DMS53 treated with DMSO at 0.1 percent for 48 hours (cell line): ENCODE results near the gene STAT4.

Experiments
- DNase-seq: peaks from one replicate; lab custom pipeline; 2025; ENCODE audit not compliant: unreplicated experiment; lab: John Stamatoyannopoulos, UW

STAT4 gene

DNA sequence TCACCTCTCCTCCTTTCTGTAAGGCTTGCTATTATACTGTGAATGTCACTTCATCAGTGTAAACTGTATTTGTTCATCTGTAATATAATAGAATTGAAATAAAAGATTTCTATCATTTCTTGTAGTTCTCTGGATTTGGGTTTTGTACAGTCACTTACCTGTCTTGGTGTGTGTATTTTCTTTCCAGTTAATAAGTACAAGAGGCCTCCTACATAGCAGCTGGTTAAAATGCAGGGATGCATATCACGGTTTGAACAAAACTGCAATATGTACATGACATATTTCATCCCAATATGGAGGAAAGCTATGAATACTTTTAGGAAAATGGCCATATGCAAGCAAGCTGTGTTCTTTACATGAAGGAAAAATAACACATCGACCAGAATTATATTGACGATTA is 131.4 kb downstream of the STAT4 start:
- DNase-seq = no peak

DNA sequence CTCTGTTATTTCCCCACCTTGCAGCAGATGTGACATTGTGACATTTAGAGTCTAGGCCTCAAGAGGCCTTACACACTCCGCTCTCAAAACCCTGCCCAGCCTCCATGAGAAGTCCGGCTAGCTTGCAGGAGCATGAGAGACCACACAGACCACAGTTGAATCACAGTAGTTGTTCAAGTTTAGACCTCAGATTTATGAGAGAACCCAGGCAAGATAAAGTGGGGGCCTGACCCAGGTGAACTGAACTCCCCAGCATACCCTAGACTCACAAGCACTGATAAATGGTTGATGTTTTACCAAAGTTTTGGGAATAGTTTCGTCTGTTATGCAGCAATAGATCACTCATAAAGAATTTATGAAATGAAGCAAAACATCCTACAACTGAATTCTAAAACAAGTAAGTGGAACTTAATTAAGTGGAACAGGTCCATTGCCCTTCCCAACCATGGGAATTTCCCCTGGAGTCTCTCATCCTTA is 132.1 kb downstream of the STAT4 start:
- DNase-seq = no peak

DNA sequence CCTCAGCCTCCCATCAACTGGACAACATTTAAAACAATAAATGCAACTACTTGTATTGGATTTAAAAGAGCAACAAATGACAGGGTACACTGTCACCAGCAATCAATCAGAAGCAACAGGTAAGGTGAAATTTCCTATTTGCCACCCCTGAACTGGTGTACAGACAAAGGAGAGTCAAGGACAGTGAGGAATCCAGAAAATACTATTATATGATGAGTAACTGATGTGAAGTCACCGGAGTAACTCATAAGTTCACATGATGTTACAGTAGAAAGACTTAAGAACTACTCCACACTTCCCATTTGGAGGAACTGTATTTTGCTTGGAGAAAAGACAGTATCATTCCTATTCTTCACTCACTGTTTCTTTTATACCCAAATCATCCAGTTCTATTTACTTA is 132.7 kb downstream of the STAT4 start:
- no peak for DNase-seq

DNA sequence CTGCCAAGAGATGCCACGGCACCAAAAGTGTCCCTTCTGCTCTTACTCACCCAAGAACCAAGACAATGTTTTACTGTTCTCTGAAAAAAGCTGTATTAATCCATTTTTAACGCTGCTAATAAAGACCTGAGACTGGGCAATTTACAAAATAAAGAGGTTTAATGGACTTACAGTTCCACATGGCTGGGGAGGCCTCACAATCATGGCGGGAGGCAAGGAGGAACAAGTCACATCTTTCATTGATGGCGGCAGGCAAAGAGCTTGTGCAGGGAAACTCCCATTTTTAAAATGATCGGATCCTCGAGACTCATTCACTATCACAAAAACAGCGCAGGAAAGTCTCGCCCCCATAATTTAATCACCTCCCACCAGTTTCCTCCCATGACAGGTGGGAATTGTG is 135.0 kb downstream of the STAT4 start:
- no peak for DNase-seq

- no peak for DNase-seq
These were observed 135.6 kb downstream of the STAT4 start for GRCh38 chr2:191015239-191015638.

GRCh38 chr2:191014653-191015020 is 136.2 kb downstream of the STAT4 start:
- DNase-seq = peak; percentile 54

DNA sequence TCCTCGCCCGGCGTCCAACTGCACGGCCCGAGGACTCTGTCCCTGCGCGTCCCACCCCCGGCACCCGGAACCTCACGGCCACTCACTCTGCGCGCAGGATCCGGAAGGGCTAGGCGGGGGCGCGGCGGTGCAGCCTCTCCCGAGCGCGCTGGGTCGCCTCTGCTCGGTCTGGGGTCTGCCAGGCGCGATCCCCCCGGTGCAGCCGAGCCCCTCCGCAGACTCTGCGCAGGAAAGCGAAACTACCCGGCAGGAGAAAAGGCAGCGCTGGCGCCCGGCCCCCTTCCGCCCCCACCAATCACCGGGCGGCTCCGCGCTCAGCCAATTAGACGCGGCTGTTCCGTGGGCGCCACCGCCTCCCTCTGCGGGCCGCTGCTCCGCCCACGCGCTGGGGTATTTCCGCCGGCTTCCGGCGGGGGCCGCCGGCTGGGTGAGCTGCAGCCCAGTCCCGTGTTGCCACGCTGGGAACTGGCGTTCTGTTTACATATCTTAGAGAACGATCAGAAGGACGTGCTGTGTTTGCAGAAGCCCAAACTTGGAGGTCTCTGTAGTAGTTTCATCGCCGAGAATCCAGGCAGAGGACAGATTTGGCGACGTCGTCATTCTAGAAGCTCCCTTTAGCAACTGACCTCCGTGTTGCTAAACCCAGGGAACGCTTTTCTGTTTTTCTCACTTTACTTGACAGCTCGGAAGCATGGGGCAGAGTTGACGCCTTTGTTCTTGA is 136.7 kb downstream of the STAT4 start, which contains the start of gene STAT1:
Gene STAT1 (minus strand): TSS at position 240 of the 721 bp plus-strand sequence. CDS start 4,168 bp downstream, outside the sequence.
- DNase-seq = peak; percentile 76

DNA sequence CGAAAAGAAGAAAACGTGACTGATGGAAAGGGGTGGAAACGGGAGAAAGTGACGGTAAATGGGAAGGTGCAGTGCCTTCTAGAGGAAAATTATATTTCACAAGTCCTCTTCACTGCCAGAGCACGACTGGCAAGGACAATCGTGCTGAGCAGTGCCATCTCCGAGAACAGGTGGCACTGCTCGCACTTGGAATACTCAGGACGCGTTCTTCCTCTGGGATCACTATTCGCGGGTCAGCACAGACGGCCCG is 137.2 kb downstream of the STAT4 start:
- DNase-seq = peak; percentile 62

- DNase-seq = no peak
These were observed 137.7 kb downstream of the STAT4 start for GRCh38 chr2:191012845-191013681.

GRCh38 chr2:191012346-191012745 is 138.4 kb downstream of the STAT4 start:
- no peak for DNase-seq

GRCh38 chr2:191010887-191011885 is 139.6 kb downstream of the STAT4 start:
- DNase-seq = no peak

DNA sequence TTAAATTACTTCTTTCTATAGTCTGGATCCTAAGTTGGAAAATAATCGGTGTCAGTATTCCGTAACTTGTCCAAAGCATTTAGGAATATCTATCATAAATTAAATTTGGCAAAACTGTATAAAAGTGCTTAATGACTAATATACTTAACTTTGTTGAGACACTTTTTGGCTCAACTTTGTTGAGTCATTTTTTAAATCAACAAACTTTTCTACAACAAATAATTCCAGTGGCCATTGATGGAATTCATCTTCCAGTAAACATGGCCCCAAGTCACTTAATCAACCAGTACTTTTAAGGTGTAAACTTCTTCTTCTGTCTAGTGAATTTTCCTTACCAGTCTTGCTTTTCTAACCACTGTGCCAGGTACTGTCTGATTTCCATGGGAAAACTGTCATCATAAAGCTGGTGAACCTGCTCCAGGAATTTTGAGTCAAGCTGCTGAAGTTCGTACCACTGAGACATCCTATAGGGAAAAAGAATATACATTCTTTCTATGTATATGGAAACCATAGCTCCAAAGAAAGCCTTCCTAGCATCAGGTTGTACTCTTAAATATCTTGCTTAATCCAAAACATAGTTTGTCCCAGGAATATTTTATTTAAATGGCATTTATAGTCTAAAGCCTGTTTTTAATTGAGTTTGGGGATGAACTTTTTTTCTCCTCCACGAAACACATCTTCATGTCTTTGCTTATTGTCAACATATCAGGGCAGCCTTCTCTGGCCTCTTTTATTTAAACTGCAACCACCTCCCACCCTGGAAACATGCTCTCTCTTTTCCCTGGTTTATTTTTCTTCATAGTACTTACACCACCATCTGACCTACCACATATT is 141.0 kb downstream of the STAT4 start:
- no peak for DNase-seq

- no peak for DNase-seq
These were observed 142.5 kb downstream of the STAT4 start for GRCh38 chr2:191008286-191008685.

- no peak for DNase-seq
These were observed 143.6 kb downstream of the STAT4 start for GRCh38 chr2:191006997-191007783.

DNA sequence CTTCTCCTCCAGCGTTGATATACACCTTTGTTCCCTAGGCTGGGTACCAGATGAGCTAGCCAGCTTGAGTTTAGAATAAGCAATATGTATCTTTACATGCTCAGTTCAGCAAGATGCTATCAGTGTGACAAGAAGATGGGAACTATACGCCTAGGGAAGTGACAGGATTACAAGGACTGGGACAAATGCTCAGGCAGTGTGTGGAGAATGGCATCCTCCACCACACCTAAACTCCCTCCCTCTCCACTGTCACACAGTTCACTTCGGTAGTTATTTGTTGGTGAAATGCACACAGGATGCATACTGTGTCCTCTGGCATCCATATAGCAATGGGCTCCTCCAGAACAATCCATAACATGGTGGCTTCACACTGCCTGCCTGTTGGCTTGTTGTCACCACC is 144.5 kb downstream of the STAT4 start:
- DNase-seq = no peak

DNA sequence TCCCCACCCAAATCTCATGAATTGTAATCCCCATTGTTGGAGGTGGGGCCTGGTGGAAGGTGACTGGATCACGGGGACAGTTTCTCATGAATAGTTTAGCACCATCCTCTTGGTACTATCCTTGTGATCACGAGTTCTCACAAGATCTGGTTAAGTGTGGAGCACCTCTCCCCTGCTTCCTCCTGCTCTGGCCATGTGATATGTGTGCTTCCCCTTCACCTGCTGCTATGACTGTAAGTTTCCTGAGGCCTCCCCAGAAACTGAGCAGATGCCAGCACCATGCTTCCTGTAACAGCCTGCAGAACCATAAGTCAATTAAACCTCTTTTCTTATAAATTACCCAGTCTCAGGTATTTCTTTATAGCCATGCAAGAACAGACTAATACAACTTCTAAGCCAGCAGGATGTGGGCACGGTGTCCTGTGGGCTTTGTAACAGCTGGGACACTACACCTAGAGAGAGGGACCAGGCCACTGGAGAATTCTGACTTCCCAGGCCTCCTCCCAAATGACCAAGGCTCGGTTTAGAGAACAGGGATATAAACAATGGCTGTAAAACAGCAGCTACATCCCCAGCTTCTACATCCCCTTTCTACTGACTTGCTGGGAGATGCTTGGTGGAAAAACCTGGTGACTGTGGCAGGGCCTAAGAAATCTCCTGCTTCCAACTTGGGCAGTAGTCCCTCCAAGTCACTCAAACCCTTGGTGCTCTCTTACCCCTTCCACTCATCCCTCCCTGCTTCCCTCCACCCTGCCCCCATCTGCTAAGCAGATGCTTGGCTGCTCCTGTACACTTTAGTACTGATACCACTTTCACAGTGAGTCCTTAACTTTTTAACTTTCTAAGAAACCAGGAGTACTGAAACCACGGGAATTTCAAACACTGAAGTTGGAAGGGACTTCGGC is 147.1 kb downstream of the STAT4 start:
- DNase-seq = no peak

DNA sequence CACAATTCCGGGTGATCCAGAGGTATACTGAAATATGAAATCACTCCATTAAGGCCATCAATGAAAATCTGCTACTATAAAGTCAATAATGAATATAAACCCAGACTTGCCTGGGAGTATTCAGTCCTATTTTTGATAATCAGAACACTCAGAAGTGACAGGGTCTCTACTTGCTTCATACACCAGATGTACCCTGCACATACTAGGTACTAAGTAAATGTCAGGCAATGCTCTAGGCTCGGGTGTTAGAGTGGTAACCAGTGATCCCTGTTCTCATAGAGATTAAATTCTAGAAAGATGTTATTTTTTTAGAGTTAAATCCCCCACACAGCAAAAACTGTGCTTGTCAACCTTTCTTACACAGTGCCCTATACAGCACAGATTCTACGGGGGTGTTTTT is 149.2 kb downstream of the STAT4 start:
- DNase-seq = no peak

DNA sequence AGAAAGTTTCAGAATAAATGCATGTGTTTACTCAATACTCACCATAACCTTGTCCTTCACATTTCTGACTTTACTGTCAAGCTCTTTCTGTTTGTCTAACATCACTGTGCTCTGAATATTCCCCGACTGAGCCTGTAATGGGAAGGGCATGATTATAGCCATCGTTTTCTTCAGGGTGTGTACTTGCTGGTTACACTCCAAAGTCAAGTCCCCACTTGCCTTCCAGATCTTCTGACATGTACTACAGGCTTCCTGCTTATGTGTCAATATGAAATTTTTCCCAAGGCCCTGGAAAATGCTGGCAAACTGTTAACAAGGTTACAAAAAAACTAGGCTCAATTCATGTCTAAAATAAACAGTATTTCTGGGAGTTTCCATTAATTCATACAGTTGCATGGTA is 149.8 kb downstream of the STAT4 start:
- DNase-seq = no peak
